Panc1 (cell line): ENCODE measurements around the gene TRPC5OS. TPM values are rescaled to one million over a fixed set of nuclear protein-coding genes. Genes with fewer than 3 reads are reported as not detected.

Experiments
- ATAC-seq: fragments of 200-7000 bp; cut with Tn5 transposase; 2 replicates; pipeline ENCODE4 v1.9.1; 2020; ENCODE audit warnings: mild to moderate bottlenecking, moderate library complexity
- BruUV-seq: library from RNA; stranded (reverse); fragments of 400-500 nt; replicated peaks from 2 replicates; lab custom pipeline; 2021; lab: Mats Ljungman, UMichigan
- CTCF ChIA-PET: fragments of 300-600 bp; sonication (Branson Sonifier 250); formaldehyde crosslinking; loops from one replicate; lab custom pipeline; 2022; ENCODE audit warnings: antibody characterized with exemption; lab: Charles Lee
- POLR2A ChIA-PET: fragments of 300-600 bp; sonication (Branson Sonifier 250); formaldehyde crosslinking; loops from one replicate; lab custom pipeline; 2022; ENCODE audit warnings: antibody characterized with exemption; lab: Charles Lee
- DNase-seq: peaks from one replicate; pipeline ENCODE4 v3.0.0-alpha.2; 2010; ENCODE audit warnings: low read depth, low spot score
- H3K27ac ChIP-seq: 2 replicates; pipeline ENCODE4 v1.5.1; 2011; ENCODE audit warnings: mild to moderate bottlenecking, low read length, inconsistent platforms
- H3K27me3 ChIP-seq: fragments of 200-500 bp; sonication (Bioruptor generic); 2 replicates; pipeline ENCODE4 v1.6.0; 2014; ENCODE audit warnings: low read length, inconsistent platforms; ENCODE audit not compliant: control insufficient read depth, insufficient read depth
- H3K36me3 ChIP-seq: fragments of 200-500 bp; sonication (Bioruptor generic); 2 replicates; pipeline ENCODE4 v1.5.1; 2014; ENCODE audit warnings: inconsistent platforms, mild to moderate bottlenecking, low read length, moderate library complexity; ENCODE audit not compliant: control insufficient read depth, insufficient read depth
- H3K4me1 ChIP-seq: 2 replicates; pipeline ENCODE4 v1.5.1; 2011; ENCODE audit warnings: inconsistent platforms, mild to moderate bottlenecking, low read length, moderate library complexity; ENCODE audit not compliant: control insufficient read depth, insufficient read depth
- H3K4me3 ChIP-seq, 2 experiments: 2 replicates each; pipeline ENCODE4 v1.5.1; 2011 to 2012; ENCODE audit warnings: low read depth in 2 of 2, low read length in 2 of 2, mild to moderate bottlenecking in 2 of 2, inconsistent platforms in 1 of 2, moderate library complexity in 1 of 2
- H3K9me3 ChIP-seq: fragments of 200-500 bp; sonication (Bioruptor generic); 2 replicates; pipeline ENCODE4 v1.5.1; 2014; ENCODE audit warnings: low read depth, mild to moderate bottlenecking, inconsistent platforms, low read length, moderate library complexity; ENCODE audit not compliant: control insufficient read depth, insufficient read depth
- CTCF ChIP-seq: fragments of 450-650 bp; IDR thresholded peaks from 2 replicates; pipeline ENCODE4 v1.5.1; 2017; ENCODE audit warnings: mild to moderate bottlenecking
- POLR2AphosphoS5 ChIP-seq: IDR thresholded peaks from 2 replicates; pipeline ENCODE4 v1.6.1; 2012; ENCODE audit warnings: mild to moderate bottlenecking, low read depth, low read length, moderate library complexity
- REST ChIP-seq, 2 experiments: IDR thresholded peaks; 2 replicates each; pipeline ENCODE4 v1.6.1; 2011 to 2012; ENCODE audit warnings: low read depth in 2 of 2, control low read depth in 1 of 2, low read length in 1 of 2, mild to moderate bottlenecking in 1 of 2, moderate library complexity in 1 of 2; ENCODE audit not compliant: insufficient read depth in 1 of 2
- SIN3A ChIP-seq: IDR thresholded peaks from 2 replicates; pipeline ENCODE4 v1.6.1; 2012; ENCODE audit warnings: low read depth, mild to moderate bottlenecking, low read length, moderate library complexity, borderline replicate concordance; ENCODE audit not compliant: insufficient read depth
- TCF7L2 ChIP-seq: IDR thresholded peaks from 2 replicates; pipeline ENCODE4 v1.6.1; 2011; ENCODE audit warnings: mild to moderate bottlenecking, low read depth, low read length, inconsistent platforms
- in situ Hi-C: cut with HindIII; loops from 2 replicates; pipeline ENCODE4 v1.10.0; 2016; ENCODE audit warnings: low sequenced_read_pairs, low pct_unique_long_range_greater_than_20kb
- intact Hi-C: fragments of 100-400 bp; cut with micrococcal nuclease; formaldehyde crosslinking; loops from one replicate; pipeline ENCODE4 v1.10.0; 2022; ENCODE audit not compliant: unreplicated experiment
- total RNA-seq: library from RNA; stranded (reverse); gene quantifications from one replicate; pipeline ENCODE4 v1.2.1, GENCODE V29; 2021; ENCODE audit not compliant: unreplicated experiment

Gene TRPC5OS
- total RNA-seq, 1 experiment from 2014 or later, result not detected

- Histone ChIP-seq H3K9me3 (no peaks in the 10 kb centered on the region), H3K27ac (no peak overlapping the region), H3K27me3 (no peaks in the 10 kb centered on the region), H3K4me1 (no peaks in the 10 kb centered on the region), H3K36me3 (no peaks in the 10 kb centered on the region), H3K4me3 (no peak overlapping the region)
- in situ Hi-C loops (no loop called here), intact Hi-C loops (no loop called here)
- ChIA-PET CTCF (no interaction called here), POLR2A (no interaction called here)
- no peak for ATAC-seq
- TF ChIP-seq SIN3A (no peak), CTCF (no peak), TCF7L2 (no peak), POLR2AphosphoS5 (no peak), REST (IDR thresholded peaks at IDR 0.05; ENCODE audit: insufficient read depth in 1 of 2, low read depth in 2 of 2, low read length in 1 of 2) (no peak)
- BruUV-seq, result no TSS peak
- DNase-seq, result no peak
Observed at GRCh38 chrX:111917591-111917990, 41.6 kb downstream of the TRPC5OS start.

- ChIA-PET POLR2A (no interaction called here), CTCF (no interaction called here)
- in situ Hi-C loops (no loop called here), intact Hi-C loops (no loop called here)
- Histone ChIP-seq H3K27ac (no peak overlapping the region), H3K9me3 (no peaks in the 10 kb centered on the region), H3K27me3 (no peaks in the 10 kb centered on the region), H3K36me3 (no peaks in the 10 kb centered on the region), H3K4me3 (no peak overlapping the region), H3K4me1 (no peaks in the 10 kb centered on the region)
- DNase-seq, result no peak
- TF ChIP-seq POLR2AphosphoS5 (no peak), CTCF (no peak), SIN3A (no peak), TCF7L2 (no peak), REST (IDR thresholded peaks at IDR 0.05; ENCODE audit: insufficient read depth in 1 of 2, low read depth in 2 of 2, low read length in 1 of 2) (no peak)
- ATAC-seq, result no peak
- no TSS peak for BruUV-seq
Observed at GRCh38 chrX:111928456-111928855, 52.5 kb downstream of the TRPC5OS start.

Other genes starting within 250 kb of the TRPC5OS start
- 50.0 TPM for gene ALG13, start 195.0 kb upstream of the TRPC5OS start, total RNA-seq
- gene TRPC5, start 206.6 kb downstream of the TRPC5OS start, total RNA-seq, result not detected
- not detected for gene RTL4, start 206.8 kb downstream of the TRPC5OS start, total RNA-seq